HG02623 (cell line): Measurements from ENCODE around the gene DMBT1.

Experiments used
- ATAC-seq: cut with Tn5 transposase; IDR thresholded peaks from one replicate; pipeline ENCODE4 v1.9.1; 2021; ENCODE audit warnings: moderate library complexity; ENCODE audit not compliant: unreplicated experiment

Gene DMBT1

GRCh38 chr10:122665946-122666345 lies 105.4 kb downstream of the DMBT1 start:
- no peak for ATAC-seq

GRCh38 chr10:122669045-122669444 lies 108.5 kb downstream of the DMBT1 start:
- no peak for ATAC-seq

GRCh38 chr10:122669842-122670241 lies 109.3 kb downstream of the DMBT1 start:
- no peak for ATAC-seq

GRCh38 chr10:122671355-122671754 lies 110.8 kb downstream of the DMBT1 start:
- ATAC-seq = no peak

- no peak for ATAC-seq
Observed at GRCh38 chr10:122672655-122673054, 112.1 kb downstream of the DMBT1 start.

- no peak for ATAC-seq
Observed at GRCh38 chr10:122673269-122673668, 112.7 kb downstream of the DMBT1 start.

GRCh38 chr10:122673731-122674130 lies 113.2 kb downstream of the DMBT1 start:
- ATAC-seq = no peak

- ATAC-seq = no peak
Observed at GRCh38 chr10:122674781-122675180, 114.2 kb downstream of the DMBT1 start.

- no peak for ATAC-seq
Observed at GRCh38 chr10:122675278-122675677, 114.7 kb downstream of the DMBT1 start.

- ATAC-seq = no peak
Observed at GRCh38 chr10:122678266-122678665, 117.7 kb downstream of the DMBT1 start.

- ATAC-seq = no peak
Observed at GRCh38 chr10:122682522-122682921, 122.0 kb downstream of the DMBT1 start.

GRCh38 chr10:122688293-122688989 lies 127.9 kb downstream of the DMBT1 start:
- ATAC-seq = no peak

GRCh38 chr10:122689146-122689820 lies 128.7 kb downstream of the DMBT1 start:
- no peak for ATAC-seq

- ATAC-seq = no peak
Observed at GRCh38 chr10:122692744-122693143, 132.2 kb downstream of the DMBT1 start.
